Loucy (cell line): Measurements from ENCODE around the gene MACROD2.

Experiments used
- H2AFZ ChIP-seq: fragments of 200-600 bp; sonication (generic); 2 replicates; pipeline ENCODE4 v1.6.0; 2016; ENCODE audit warnings: antibody characterized with exemption, mild to moderate bottlenecking, low read length, moderate library complexity
- H3F3A ChIP-seq: fragments of 200-600 bp; 2 replicates; pipeline ENCODE4 v1.6.0; 2016; ENCODE audit warnings: antibody characterized with exemption, low read depth, mild to moderate bottlenecking
- H3K27me3 ChIP-seq: fragments of 200-600 bp; sonication (generic); 2 replicates; pipeline ENCODE4 v1.6.1; 2014; ENCODE audit warnings: low read length, mild to moderate bottlenecking; ENCODE audit not compliant: insufficient read depth, poor library complexity, severe bottlenecking
- H3K36me3 ChIP-seq: fragments of 200-600 bp; sonication (generic); 2 replicates; pipeline ENCODE4 v1.6.1; 2016; ENCODE audit warnings: low read length; ENCODE audit not compliant: insufficient read depth
- H3K4me1 ChIP-seq: fragments of 200-600 bp; sonication (generic); 2 replicates; pipeline ENCODE4 v1.5.1; 2014; ENCODE audit warnings: low read length, mild to moderate bottlenecking; ENCODE audit not compliant: insufficient read depth, poor library complexity, severe bottlenecking
- H3K4me2 ChIP-seq: fragments of 200-600 bp; sonication (generic); 2 replicates; pipeline ENCODE4 v1.6.0; 2014; ENCODE audit warnings: antibody characterized with exemption, low read length, low read depth, mild to moderate bottlenecking; ENCODE audit not compliant: poor library complexity, severe bottlenecking
- H3K4me3 ChIP-seq: fragments of 200-600 bp; sonication (generic); 2 replicates; pipeline ENCODE4 v1.5.1; 2014; ENCODE audit warnings: low read length, mild to moderate bottlenecking, mixed read lengths; ENCODE audit not compliant: poor library complexity, severe bottlenecking
- H3K79me2 ChIP-seq: fragments of 200-600 bp; sonication (generic); 2 replicates; pipeline ENCODE4 v1.6.1; 2014; ENCODE audit warnings: low read length; ENCODE audit not compliant: insufficient read depth
- H3K9ac ChIP-seq: fragments of 200-600 bp; sonication (generic); 2 replicates; pipeline ENCODE4 v1.6.0; 2014; ENCODE audit warnings: mild to moderate bottlenecking, low read depth, low read length, moderate library complexity; ENCODE audit not compliant: poor library complexity, severe bottlenecking
- H3K9me2 ChIP-seq: fragments of 200-600 bp; sonication (generic); replicated peaks from 2 replicates; pipeline ENCODE4 v1.6.1; 2016; ENCODE audit warnings: low read depth, low read length, mixed read lengths
- H3K9me3 ChIP-seq: fragments of 200-600 bp; sonication (generic); 2 replicates; pipeline ENCODE4 v1.6.1; 2014; ENCODE audit warnings: mild to moderate bottlenecking, antibody characterized with exemption, low read length, low read depth; ENCODE audit not compliant: insufficient read depth
- H4K20me1 ChIP-seq: fragments of 200-600 bp; sonication (generic); 2 replicates; pipeline ENCODE4 v1.6.0; 2014; ENCODE audit warnings: antibody characterized with exemption, low read length, mild to moderate bottlenecking; ENCODE audit not compliant: insufficient read depth, poor library complexity, severe bottlenecking
- CTCF ChIP-seq: fragments of 200-600 bp; sonication (generic); conservative IDR thresholded peaks from 2 replicates; pipeline ENCODE4 v1.5.1; 2014; ENCODE audit warnings: mild to moderate bottlenecking, antibody characterized with exemption, low read length
- EZH2phosphoT487 ChIP-seq: fragments of 200-600 bp; IDR thresholded peaks from 2 replicates; pipeline ENCODE4 v1.6.1; 2018; ENCODE audit warnings: antibody characterized with exemption, mild to moderate bottlenecking, moderate library complexity, borderline replicate concordance

MACROD2 gene

GRCh38 chr20:14817101-14817500 is 821.8 kb downstream of the MACROD2 start:
- Histone ChIP-seq H3K27me3 (no peaks in the 10 kb centered on the region), H3K9me3 (no peaks in the 10 kb centered on the region), H3K9ac (no peak overlapping the region), H2AFZ (no peak overlapping the region), H3K9me2 (no peaks in the 10 kb centered on the region), H4K20me1 (no peaks in the 10 kb centered on the region), H3F3A (no peaks in the 10 kb centered on the region), H3K4me2 (no peak overlapping the region), H3K4me1 (no peaks in the 10 kb centered on the region), H3K4me3 (no peak overlapping the region), H3K36me3 (no peaks in the 10 kb centered on the region), H3K79me2 (no peaks in the 10 kb centered on the region)
- TF ChIP-seq CTCF (no peak), EZH2phosphoT487 (no peak)

- Histone ChIP-seq H3K4me1 (no peaks in the 10 kb centered on the region), H3K79me2 (no peaks in the 10 kb centered on the region), H3K36me3 (no peaks in the 10 kb centered on the region), H2AFZ (no peak overlapping the region), H3K9me2 (no peaks in the 10 kb centered on the region), H3K9me3 (no peaks in the 10 kb centered on the region), H3F3A (no peaks in the 10 kb centered on the region), H3K4me2 (no peak overlapping the region), H3K9ac (no peak overlapping the region), H3K4me3 (no peak overlapping the region), H3K27me3 (no peaks in the 10 kb centered on the region), H4K20me1 (no peaks in the 10 kb centered on the region)
- TF ChIP-seq CTCF (no peak), EZH2phosphoT487 (no peak)
Measured at GRCh38 chr20:14820771-14821170, 825.5 kb downstream of the MACROD2 start.

GRCh38 chr20:14821251-14821650 is 825.9 kb downstream of the MACROD2 start:
- Histone ChIP-seq H2AFZ (no peak overlapping the region), H3K9me3 (no peaks in the 10 kb centered on the region), H3K27me3 (no peaks in the 10 kb centered on the region), H3K9me2 (no peaks in the 10 kb centered on the region), H3K4me1 (no peaks in the 10 kb centered on the region), H3K4me2 (no peak overlapping the region), H3K36me3 (no peaks in the 10 kb centered on the region), H4K20me1 (no peaks in the 10 kb centered on the region), H3K9ac (no peak overlapping the region), H3K4me3 (no peak overlapping the region), H3F3A (no peaks in the 10 kb centered on the region), H3K79me2 (no peaks in the 10 kb centered on the region)
- TF ChIP-seq EZH2phosphoT487 (no peak), CTCF (no peak)
